ENCODE measurements around the gene PPP1R16B.
A peak's percentile ranks its signal among the peaks of the same experiment; 100 is the strongest.
"Not testable (repeated sequence)": the region's sequence is repeated elsewhere in the genome, so short reads cannot be mapped to it uniquely, and the experiment has no call there.

PPP1R16B gene

DNA sequence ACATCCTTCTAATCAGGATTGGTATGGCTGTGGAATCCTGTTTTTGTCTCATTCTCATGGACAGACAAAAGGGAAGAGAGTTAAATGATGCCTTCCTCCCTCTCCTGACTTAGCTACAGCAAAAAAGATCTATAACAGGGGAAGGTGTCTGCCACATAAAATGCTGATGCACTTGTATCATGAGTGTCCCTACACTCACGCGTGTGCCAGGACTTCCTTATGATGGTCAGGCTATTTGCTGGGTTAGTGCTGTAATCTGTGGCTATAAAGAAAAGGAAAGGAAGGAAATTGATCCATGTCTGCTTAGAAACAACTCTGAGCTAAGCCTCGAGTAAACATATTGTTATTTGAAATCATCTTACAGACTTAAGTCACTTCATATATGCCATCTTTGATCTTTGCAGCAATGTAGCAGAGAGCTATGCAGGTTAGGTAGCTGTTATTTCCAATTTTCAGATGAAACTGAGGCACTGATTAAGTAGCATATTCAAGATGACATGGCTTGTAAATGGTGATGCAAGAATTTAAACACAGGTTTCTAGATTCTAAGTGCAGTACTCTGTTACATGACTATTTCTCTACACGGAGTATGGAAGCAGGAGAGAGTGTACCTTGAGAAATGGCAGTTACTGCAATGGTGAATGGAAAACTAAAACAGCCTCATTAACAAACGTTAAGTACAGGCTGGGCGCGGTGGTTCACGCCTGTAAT, 148.3 kb downstream of the PPP1R16B start:
- FAIRE-seq (no peak), DNase-seq (ENCODE audit: insufficient read length, low spot score) (no peak)

GRCh38 chr20:38957235-38957876, 151.9 kb downstream of the PPP1R16B start:
- DNase-seq (ENCODE audit: insufficient read length, low spot score) (no peak), FAIRE-seq (no peak)

GRCh38 chr20:38957915-38958485, 152.5 kb downstream of the PPP1R16B start:
- DNase-seq (ENCODE audit: insufficient read length, low spot score), result no peak
- FAIRE-seq, result no peak

DNA sequence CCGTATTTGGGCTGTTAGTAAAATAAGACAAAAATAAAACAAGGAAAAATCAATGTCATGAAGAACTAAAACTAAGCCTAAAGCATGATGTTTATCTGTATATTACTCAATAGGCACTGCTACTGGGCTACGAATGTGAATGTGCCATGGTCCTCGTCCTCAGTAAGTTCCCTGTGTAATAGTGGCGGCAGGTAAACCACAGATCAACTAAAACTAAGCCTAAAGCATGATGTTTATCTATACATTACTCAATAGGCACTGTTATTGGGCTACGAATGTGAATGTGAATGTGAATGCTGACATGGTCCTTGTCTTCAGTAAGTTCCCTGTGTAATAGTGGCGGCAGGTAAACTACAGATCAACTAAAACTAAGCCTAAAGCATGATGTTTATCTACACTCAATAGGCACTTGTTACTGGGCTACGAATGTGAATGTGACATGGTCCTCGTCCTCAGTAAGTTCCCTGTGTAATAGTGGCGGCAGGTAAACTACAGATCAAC, 154.7 kb downstream of the PPP1R16B start:
- not testable (repeated sequence) for DNase-seq (ENCODE audit: insufficient read length, low spot score)
- peak; percentile 84 for FAIRE-seq

GRCh38 chr20:38961530-38962043, 156.1 kb downstream of the PPP1R16B start:
- peak; percentile 35 for DNase-seq (ENCODE audit: insufficient read length, low spot score)

DNA sequence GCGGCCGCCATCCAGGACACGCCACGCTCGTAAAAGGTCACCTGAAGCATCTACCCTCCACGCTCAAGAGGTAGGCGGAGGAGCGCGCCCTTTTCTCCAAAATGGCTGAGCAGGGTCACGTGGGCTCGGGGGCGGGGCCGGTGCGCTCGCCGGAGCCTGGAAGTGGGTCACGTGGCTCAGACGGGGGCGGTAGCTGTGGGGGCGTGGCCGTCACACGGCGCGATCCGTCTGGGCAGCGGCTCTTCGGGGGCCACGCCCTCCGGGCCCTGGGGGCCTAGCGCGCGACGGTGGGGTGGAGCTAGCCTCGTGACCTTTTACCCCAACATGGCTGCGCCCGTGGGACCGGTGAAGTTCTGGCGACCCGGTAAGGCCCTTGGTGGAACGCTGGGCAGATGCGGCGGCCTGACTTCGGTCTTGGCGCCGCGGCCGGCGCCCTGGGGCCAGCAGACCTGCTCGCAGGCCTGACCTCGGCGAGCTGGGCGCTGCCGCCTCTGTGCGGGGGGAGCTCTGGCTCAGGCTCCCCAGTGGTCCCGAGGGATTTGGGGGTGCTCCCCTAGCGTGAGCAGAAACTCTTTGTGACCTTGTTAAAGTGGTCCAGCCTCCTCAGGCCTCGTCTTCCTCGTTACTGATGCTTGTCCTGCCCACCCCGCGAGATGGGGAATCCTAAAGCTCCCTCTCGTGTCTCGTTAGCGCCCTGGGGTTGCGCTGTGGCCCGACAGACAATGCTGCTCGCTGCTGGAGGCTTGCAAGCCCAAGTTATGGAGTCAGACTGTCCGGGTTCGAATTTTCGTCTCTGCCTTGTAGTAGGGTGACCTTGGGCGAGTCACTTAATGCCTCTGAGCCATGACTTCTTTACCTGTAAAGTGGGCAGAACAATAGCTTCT, 156.8 kb downstream of the PPP1R16B start, which contains the start of gene DHX35:
DHX35 (plus strand) TSS at position 301 of the 884 bp plus-strand sequence; CDS start at position 325, 24 bp downstream.
- FAIRE-seq, result peak; percentile 99
- DNase-seq (ENCODE audit: insufficient read length, low spot score), result peak; percentile 100

More at GRCh38 chr20:38961530-38962043, 156.1 kb downstream of the PPP1R16B start:
- FAIRE-seq, result no peak

DNA sequence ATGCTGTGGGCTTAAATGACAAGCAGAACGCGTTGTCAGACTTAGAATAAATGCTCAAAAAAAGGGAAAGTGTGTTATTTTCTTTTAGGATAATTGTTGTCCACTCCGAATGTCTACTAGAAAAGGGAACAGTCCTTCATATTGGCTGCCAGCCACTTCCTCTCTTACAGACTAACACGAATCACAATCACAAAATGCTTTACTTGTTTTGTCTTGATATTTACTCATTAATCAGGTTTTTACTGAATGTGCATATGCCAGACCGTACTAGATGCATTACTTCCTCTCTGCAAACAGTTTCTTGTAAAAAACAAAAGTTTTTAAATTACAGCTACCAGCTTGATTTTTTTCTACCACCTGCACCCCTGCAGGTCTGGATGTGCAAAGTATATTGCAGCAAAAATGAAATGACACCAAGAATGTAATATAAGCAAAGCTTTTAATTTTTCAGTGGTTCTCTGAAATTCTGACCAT, 157.5 kb downstream of the PPP1R16B start:
- DNase-seq (ENCODE audit: insufficient read length, low spot score) (no peak), FAIRE-seq (no peak)

DNA sequence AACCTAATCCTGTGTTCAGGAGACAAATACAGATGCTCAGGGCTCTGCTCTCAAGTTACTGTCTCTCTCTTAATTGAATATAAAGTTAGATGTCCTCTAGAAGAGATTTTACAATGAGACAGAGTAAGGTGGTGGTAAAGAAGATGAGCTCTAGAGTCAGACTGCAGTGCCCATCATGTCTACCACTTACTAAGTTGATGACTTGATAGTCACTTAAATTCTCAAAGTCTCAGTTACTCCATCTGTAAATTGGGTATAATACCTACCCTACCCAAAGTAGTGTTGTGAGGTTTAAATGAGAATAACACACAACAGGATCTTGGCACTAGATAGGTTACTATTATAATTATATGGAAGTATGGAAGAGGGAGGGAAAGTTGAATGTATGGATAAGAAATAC, 158.2 kb downstream of the PPP1R16B start:
- DNase-seq (ENCODE audit: insufficient read length, low spot score) (no peak), FAIRE-seq (no peak)

DNA sequence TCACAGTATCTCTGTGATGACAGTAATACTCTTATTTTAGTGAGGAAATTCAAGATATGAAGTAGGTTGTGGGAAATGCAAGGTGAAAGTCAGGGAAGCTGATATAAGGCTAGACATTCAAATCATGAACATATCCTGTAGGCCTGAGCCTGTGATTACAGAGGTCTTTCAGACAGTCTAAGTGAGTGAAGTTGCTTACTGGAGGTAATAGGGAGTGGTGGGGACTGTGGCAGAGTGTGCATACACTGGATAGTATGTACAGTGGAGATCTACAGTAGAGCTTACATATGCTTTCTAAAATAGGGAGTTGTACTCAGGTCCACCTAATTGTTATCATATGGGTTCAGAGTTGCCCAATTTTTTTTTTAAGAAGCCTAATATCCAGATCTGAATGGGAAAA, 159.8 kb downstream of the PPP1R16B start:
- DNase-seq (ENCODE audit: insufficient read length, low spot score), result no peak
- no peak for FAIRE-seq

- FAIRE-seq (peak; percentile 77), DNase-seq (ENCODE audit: insufficient read length, low spot score) (no peak)
Observed at GRCh38 chr20:38968090-38968489, 162.6 kb downstream of the PPP1R16B start.

DNA sequence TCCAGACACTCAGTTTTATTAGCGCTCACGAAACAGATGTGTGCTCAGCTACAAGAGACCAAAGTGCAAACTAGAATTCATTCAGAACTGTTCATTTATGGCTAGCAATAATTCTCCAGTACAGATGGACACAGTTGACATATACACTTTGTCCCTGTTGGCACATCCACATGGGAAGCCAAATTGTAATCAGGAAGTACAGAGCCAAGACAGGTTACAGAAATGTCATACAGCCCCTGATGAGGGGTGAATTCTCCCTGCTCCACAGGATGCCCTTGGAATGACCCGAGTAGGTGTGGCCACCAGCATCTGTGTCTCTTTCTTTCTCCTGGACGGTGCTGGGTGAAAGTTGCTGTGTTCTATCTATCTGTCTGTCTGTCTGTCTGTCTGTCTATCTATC, 164.2 kb downstream of the PPP1R16B start:
- peak; percentile 69 for FAIRE-seq

DNA sequence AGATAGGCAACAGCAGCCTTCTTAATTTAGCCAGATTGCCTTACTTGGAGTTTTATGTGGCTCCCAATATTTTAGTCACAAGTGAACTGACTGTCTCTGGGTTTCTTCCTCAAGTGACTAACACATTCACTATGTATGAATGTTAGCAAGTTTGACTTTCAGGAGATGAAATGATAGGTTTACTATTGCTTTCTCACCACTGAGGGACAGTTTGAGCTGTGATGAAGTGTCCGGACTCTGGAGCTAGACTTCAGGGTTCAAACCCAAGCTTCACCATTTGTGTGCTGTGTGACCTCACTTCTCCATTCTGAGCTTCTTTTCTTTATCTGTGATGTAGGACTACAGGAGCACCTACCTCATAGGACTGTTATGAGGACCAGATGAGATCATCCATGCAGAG, 164.8 kb downstream of the PPP1R16B start:
- FAIRE-seq (no peak), DNase-seq (ENCODE audit: insufficient read length, low spot score) (peak; percentile 38)

More for the DNA sequence above, 164.2 kb downstream of the PPP1R16B start:
- no peak for DNase-seq (ENCODE audit: insufficient read length, low spot score)
